IMR-90 (cell line): ENCODE results near the gene REXO1.

Experiments used
- BHLHE40 ChIP-seq: fragments of 150-350 bp; IDR thresholded peaks from 2 replicates; pipeline ENCODE4 v1.6.1; 2016; ENCODE audit warnings: mild to moderate bottlenecking, low read depth, low read length
- CTCF ChIP-seq: conservative IDR thresholded peaks from 2 replicates; pipeline ENCODE4 v1.5.1; 2012; ENCODE audit warnings: mild to moderate bottlenecking, low read depth, low read length, improper control_type of control experiment
- ELK1 ChIP-seq: fragments of 150-350 bp; IDR thresholded peaks from 2 replicates; pipeline ENCODE4 v1.6.1; 2016; ENCODE audit warnings: low read depth, mild to moderate bottlenecking, low read length, moderate library complexity, borderline replicate concordance
- POLR2A ChIP-seq: IDR thresholded peaks from 2 replicates; pipeline ENCODE4 v1.6.1; 2012; ENCODE audit warnings: mild to moderate bottlenecking, low read depth, low read length
- RAD21 ChIP-seq: IDR thresholded peaks from 2 replicates; pipeline ENCODE4 v1.6.1; 2012; ENCODE audit warnings: low read length, improper control_type of control experiment
- TF ChIP-seq, protein P1 (sequence below): fragments of 150-350 bp; IDR thresholded peaks from 2 replicates; pipeline ENCODE4 v1.6.1; 2017; ENCODE audit warnings: mild to moderate bottlenecking, antibody characterized with exemption, low read length, low read depth

GRCh38 chr19:1806184-1807029 is 41.9 kb downstream of the REXO1 start:
- TF ChIP-seq CTCF (no peak), POLR2A (no peak), RAD21 (no peak), BHLHE40 (no peak), ELK1 (no peak)
- TF ChIP-seq, protein P1, sequence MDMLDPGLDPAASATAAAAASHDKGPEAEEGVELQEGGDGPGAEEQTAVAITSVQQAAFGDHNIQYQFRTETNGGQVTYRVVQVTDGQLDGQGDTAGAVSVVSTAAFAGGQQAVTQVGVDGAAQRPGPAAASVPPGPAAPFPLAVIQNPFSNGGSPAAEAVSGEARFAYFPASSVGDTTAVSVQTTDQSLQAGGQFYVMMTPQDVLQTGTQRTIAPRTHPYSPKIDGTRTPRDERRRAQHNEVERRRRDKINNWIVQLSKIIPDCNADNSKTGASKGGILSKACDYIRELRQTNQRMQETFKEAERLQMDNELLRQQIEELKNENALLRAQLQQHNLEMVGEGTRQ = no peak
